CD4-positive, alpha-beta T cell treated with Interleukin-4 for 4 hours (primary cell): ENCODE results near the gene MRPL54.

Experiments used
- DNase-seq: peaks from one replicate; pipeline ENCODE4 v3.0.0-alpha.2; 2020

MRPL54 gene

GRCh38 chr19:3770136-3770999 lies 7.9 kb downstream of the MRPL54 start:
- no peak for DNase-seq

GRCh38 chr19:3771000-3771905 lies 8.8 kb downstream of the MRPL54 start:
- no peak for DNase-seq

GRCh38 chr19:3771906-3772455 lies 9.5 kb downstream of the MRPL54 start, which contains the start of gene RAX2:
TSS of gene RAX2 (minus strand) at chr19:3772228. CDS start at chr19:3771742, 486 bp downstream.
- no peak for DNase-seq

GRCh38 chr19:3773814-3774515 lies 11.5 kb downstream of the MRPL54 start:
- DNase-seq: no peak

GRCh38 chr19:3774621-3775373 lies 12.3 kb downstream of the MRPL54 start:
- no peak for DNase-seq

GRCh38 chr19:3775374-3775711 lies 12.9 kb downstream of the MRPL54 start:
- no peak for DNase-seq

GRCh38 chr19:3775831-3776230 lies 13.3 kb downstream of the MRPL54 start:
- DNase-seq: no peak

GRCh38 chr19:3776479-3777040 lies 14.1 kb downstream of the MRPL54 start:
- no peak for DNase-seq

GRCh38 chr19:3778104-3778867 lies 15.8 kb downstream of the MRPL54 start:
- DNase-seq: no peak

GRCh38 chr19:3778899-3779723 lies 16.6 kb downstream of the MRPL54 start:
- DNase-seq: no peak

GRCh38 chr19:3780786-3781304 lies 18.4 kb downstream of the MRPL54 start:
- no peak for DNase-seq

- no peak for DNase-seq
These were observed 19.1 kb downstream of the MRPL54 start for GRCh38 chr19:3781603-3782002.

GRCh38 chr19:3782330-3782729 lies 19.8 kb downstream of the MRPL54 start:
- no peak for DNase-seq

- no peak for DNase-seq
These were observed 20.4 kb downstream of the MRPL54 start for GRCh38 chr19:3782903-3783302.

- no peak for DNase-seq
These were observed 21.4 kb downstream of the MRPL54 start for GRCh38 chr19:3783660-3784584.

- no peak for DNase-seq
These were observed 22.3 kb downstream of the MRPL54 start for GRCh38 chr19:3784607-3785450.

- no peak for DNase-seq
These were observed 23.0 kb downstream of the MRPL54 start for GRCh38 chr19:3785451-3785937.
